Mesenchymal stem cell (in vitro differentiated cells and primary cell): ENCODE results near the gene ATF4.

Experiments
- DNase-seq: peaks from one replicate; pipeline ENCODE4 v3.0.0-alpha.2; 2013
- H2AFZ ChIP-seq: one replicate; pipeline ENCODE4 v1.6.1; 2013; ENCODE audit warnings: low read depth, mild to moderate bottlenecking, control low read depth, inconsistent platforms, low read length, moderate library complexity
- H2AK5ac ChIP-seq: 2 replicates; pipeline ENCODE4 v1.6.1; 2013; ENCODE audit warnings: low read length, moderate library complexity, mild to moderate bottlenecking, inconsistent platforms; ENCODE audit not compliant: severe bottlenecking
- H2BK120ac ChIP-seq: one replicate; pipeline ENCODE4 v1.6.1; 2013; ENCODE audit warnings: low read depth, mild to moderate bottlenecking, inconsistent platforms, low read length, moderate library complexity
- H2BK12ac ChIP-seq, 2 experiments: one replicate each; pipeline ENCODE4 v1.6.1; 2013; ENCODE audit warnings: inconsistent platforms in 2 of 2, low read length in 2 of 2, mild to moderate bottlenecking in 2 of 2, moderate library complexity in 2 of 2, control low read depth in 1 of 2
- H2BK15ac ChIP-seq: one replicate; pipeline ENCODE4 v1.6.1; 2013; ENCODE audit warnings: mild to moderate bottlenecking, low read depth, inconsistent platforms; ENCODE audit not compliant: poor library complexity, severe bottlenecking
- H2BK5ac ChIP-seq: 2 replicates; pipeline ENCODE4 v1.6.1; 2013; ENCODE audit warnings: low read depth, mild to moderate bottlenecking, low read length, control low read depth, inconsistent platforms; ENCODE audit not compliant: poor library complexity, severe bottlenecking
- H3K14ac ChIP-seq, 2 experiments: one replicate each; pipeline ENCODE4 v1.6.1; 2013; ENCODE audit warnings: inconsistent platforms in 2 of 2, low read length in 2 of 2, control low read depth in 1 of 2, mild to moderate bottlenecking in 1 of 2, moderate library complexity in 1 of 2
- H3K18ac ChIP-seq, 2 experiments: one replicate each; pipeline ENCODE4 v1.6.1; 2013; ENCODE audit warnings: inconsistent platforms in 2 of 2, low read length in 2 of 2, control low read depth in 1 of 2, low read depth in 1 of 2, mild to moderate bottlenecking in 1 of 2
- H3K23ac ChIP-seq, 2 experiments: one replicate each; pipeline ENCODE4 v1.6.1; 2013; ENCODE audit warnings: inconsistent platforms in 2 of 2, low read length in 2 of 2, mild to moderate bottlenecking in 2 of 2, moderate library complexity in 2 of 2, control low read depth in 1 of 2
- H3K27ac ChIP-seq: 2 replicates; pipeline ENCODE4 v1.5.1; 2013; ENCODE audit warnings: mild to moderate bottlenecking, moderate library complexity, low read length, control low read depth, inconsistent platforms; ENCODE audit not compliant: poor library complexity, severe bottlenecking
- H3K27me3 ChIP-seq, 2 experiments: 2 replicates each; pipeline versions ENCODE4 v1.6.1 to v1.7.0; 2013; ENCODE audit warnings: low read length in 2 of 2, mild to moderate bottlenecking in 2 of 2, moderate library complexity in 2 of 2, control low read depth in 1 of 2, inconsistent platforms in 1 of 2; ENCODE audit not compliant: control insufficient read depth in 1 of 2, insufficient read depth in 1 of 2
- H3K36me3 ChIP-seq, 2 experiments: 2 replicates each; pipeline versions ENCODE4 v1.6.1 to v1.7.0; 2013; ENCODE audit warnings: low read length in 2 of 2, control low read depth in 1 of 2, inconsistent platforms in 1 of 2, low read depth in 1 of 2, mild to moderate bottlenecking in 1 of 2; ENCODE audit not compliant: insufficient read depth in 2 of 2, control insufficient read depth in 1 of 2
- H3K4ac ChIP-seq, 2 experiments: one replicate each; pipeline ENCODE4 v1.6.1; 2013; ENCODE audit warnings: inconsistent platforms in 2 of 2, low read length in 2 of 2, mild to moderate bottlenecking in 2 of 2, moderate library complexity in 2 of 2, control low read depth in 1 of 2, low read depth in 1 of 2
- H3K4me1 ChIP-seq: 2 replicates; pipeline ENCODE4 v1.6.1; 2013; ENCODE audit warnings: low read depth, low read length, control low read depth; ENCODE audit not compliant: control insufficient read depth, insufficient read depth
- H3K4me2 ChIP-seq: 2 replicates; pipeline ENCODE4 v1.6.1; 2013; ENCODE audit warnings: low read length, mild to moderate bottlenecking, inconsistent platforms; ENCODE audit not compliant: poor library complexity, severe bottlenecking
- H3K4me3 ChIP-seq, 2 experiments: 2 replicates each; pipeline versions ENCODE4 v1.5.1 to v1.7.0; 2013; ENCODE audit warnings: low read length in 2 of 2, mild to moderate bottlenecking in 2 of 2, control low read depth in 1 of 2, low read depth in 1 of 2; ENCODE audit not compliant: insufficient read depth in 1 of 2
- H3K79me1 ChIP-seq: replicated peaks from 2 replicates; pipeline ENCODE4 v1.6.1; 2013; ENCODE audit warnings: mild to moderate bottlenecking, control low read depth, low read length, inconsistent platforms; ENCODE audit not compliant: poor library complexity, severe bottlenecking
- H3K9ac ChIP-seq: 2 replicates; pipeline ENCODE4 v1.7.0; 2013; ENCODE audit warnings: mild to moderate bottlenecking, low read length, moderate library complexity
- H3K9me3 ChIP-seq: 2 replicates; pipeline ENCODE4 v1.7.0; 2013; ENCODE audit warnings: mild to moderate bottlenecking, low read length; ENCODE audit not compliant: control insufficient read depth
- H4K8ac ChIP-seq: one replicate; pipeline ENCODE4 v1.6.1; 2013; ENCODE audit warnings: inconsistent platforms, mild to moderate bottlenecking, low read length, moderate library complexity
- H4K91ac ChIP-seq: one replicate; pipeline ENCODE4 v1.6.1; 2013; ENCODE audit warnings: mild to moderate bottlenecking, low read length, inconsistent platforms
- WGBS: methylation state at CpG from one replicate; pipeline ENCODE4 v1.1.7; 2013; ENCODE audit warnings: mixed read lengths; 5-methylcytosine and 5-hydroxymethylcytosine counted together

ATF4 gene

DNA sequence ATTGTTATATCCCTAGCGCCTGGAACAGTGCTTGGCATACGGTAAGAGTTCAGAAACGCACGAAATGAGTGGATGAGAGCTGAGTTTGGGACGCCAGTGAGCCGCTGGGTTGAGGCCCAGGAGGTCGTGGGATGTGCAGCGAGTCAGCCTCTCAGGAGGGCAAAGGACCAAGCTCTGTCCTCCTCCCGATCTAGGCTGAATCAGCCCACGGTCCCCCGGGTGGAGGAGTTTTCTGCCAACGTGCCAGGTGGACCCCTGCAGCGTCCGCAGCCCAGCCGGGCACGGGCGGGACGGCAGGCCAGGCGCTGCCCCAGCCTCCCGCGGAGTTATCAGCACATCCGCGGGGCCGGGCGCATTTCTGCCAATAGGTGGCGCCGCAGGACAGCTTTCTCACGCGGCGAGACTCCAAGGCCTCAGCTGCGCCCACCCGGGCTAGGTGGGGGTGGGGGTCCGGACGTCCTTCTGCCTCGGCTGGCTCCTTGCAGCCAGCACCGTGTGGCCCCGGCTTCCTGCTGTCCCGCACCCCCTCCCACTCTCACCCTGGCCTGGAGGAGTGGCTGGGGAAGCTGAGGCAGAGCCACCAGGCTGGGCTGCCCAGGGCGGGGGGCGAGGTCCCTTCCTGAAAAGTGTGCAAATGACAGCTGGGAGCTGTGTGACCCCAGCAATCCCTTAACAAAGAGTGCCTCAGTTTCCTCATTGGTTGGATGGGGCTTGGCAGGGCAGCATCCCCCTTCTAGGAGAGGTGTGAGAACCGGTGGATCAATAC is 14.4 kb downstream of the ATF4 start:
- Histone ChIP-seq H3K4me2 (peak overlapping the region; percentile 64), H3K4ac (peak overlapping the region in 1 of 2 experiments; percentile 20), H3K18ac (peak overlapping the region; percentile 77 to 79), H3K79me1 (peaks cover 8% of the 10 kb centered on the region), H3K27ac (peak overlapping the region; percentile 12), H2AK5ac (no peak overlapping the region), H3K23ac (no peak overlapping the region), H3K4me3 (no peak overlapping the region), H2BK15ac (no peak overlapping the region), H4K8ac (peak overlapping the region; percentile 91), H3K14ac (no peak overlapping the region), H2BK5ac (no peak overlapping the region), H2BK120ac (no peak overlapping the region), H3K4me1 (peaks cover 15% of the 10 kb centered on the region), H4K91ac (peak overlapping the region; percentile 91), H3K9me3 (no peaks in the 10 kb centered on the region), H2BK12ac (peak overlapping the region; percentile 34 to 59), H2AFZ (peak overlapping the region; percentile 79), H3K36me3 (peaks cover 13 to 14% of the 10 kb centered on the region in 2 experiments), H3K9ac (peak overlapping the region; percentile 51), H3K27me3 (peaks cover 13 to 18% of the 10 kb centered on the region in 2 experiments)
- WGBS = 15% methylated on average over 37 of the region's 41 CpGs
- peak; percentile 67 for DNase-seq

DNA sequence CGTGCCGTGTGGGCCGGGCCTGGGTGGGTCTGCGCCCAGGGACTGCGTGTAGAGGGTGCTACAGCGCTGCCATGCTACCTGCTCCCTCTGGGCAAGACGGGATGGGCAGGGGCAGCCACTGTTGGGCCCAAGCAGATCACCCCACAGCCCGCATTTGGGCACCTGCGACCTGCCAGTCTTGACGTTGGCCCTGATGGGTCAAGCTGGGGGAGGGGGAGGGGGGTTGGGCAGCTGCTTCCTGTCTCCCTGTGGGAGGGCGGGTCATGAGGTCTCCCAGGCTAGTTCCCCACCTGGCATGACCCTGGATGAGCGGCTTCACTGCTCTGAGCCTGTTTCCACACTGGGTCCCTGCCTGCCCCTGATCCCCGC is 15.0 kb downstream of the ATF4 start:
- no peak overlapping the region for H3K14ac ChIP-seq
- no peak overlapping the region for H2BK15ac ChIP-seq
- peaks cover 17% of the 10 kb centered on the region for H3K4me1 ChIP-seq
- H3K23ac ChIP-seq = no peak overlapping the region
- H3K4me2 ChIP-seq = no peak overlapping the region
- no peak overlapping the region for H2BK12ac ChIP-seq
- no peak overlapping the region for H3K27ac ChIP-seq
- peak overlapping the region; percentile 35 for H3K9ac ChIP-seq
- DNase-seq = no peak
- no peak overlapping the region for H2BK120ac ChIP-seq
- no peak overlapping the region for H2AK5ac ChIP-seq
- no peak overlapping the region for H2AFZ ChIP-seq
- peaks cover 19 to 24% of the 10 kb centered on the region in 2 experiments for H3K27me3 ChIP-seq
- H3K79me1 ChIP-seq = peaks cover 5% of the 10 kb centered on the region
- H3K9me3 ChIP-seq = no peaks in the 10 kb centered on the region
- H2BK5ac ChIP-seq = no peak overlapping the region
- H3K4ac ChIP-seq = no peak overlapping the region
- peaks cover 8 to 9% of the 10 kb centered on the region in 2 experiments for H3K36me3 ChIP-seq
- peak overlapping the region; percentile 86 for H4K8ac ChIP-seq
- 62% methylated on average over 12 of the region's 13 CpGs for WGBS
- no peak overlapping the region for H3K4me3 ChIP-seq
- peak overlapping the region in 1 of 2 experiments; percentile 75 for H3K18ac ChIP-seq
- H4K91ac ChIP-seq = no peak overlapping the region

DNA sequence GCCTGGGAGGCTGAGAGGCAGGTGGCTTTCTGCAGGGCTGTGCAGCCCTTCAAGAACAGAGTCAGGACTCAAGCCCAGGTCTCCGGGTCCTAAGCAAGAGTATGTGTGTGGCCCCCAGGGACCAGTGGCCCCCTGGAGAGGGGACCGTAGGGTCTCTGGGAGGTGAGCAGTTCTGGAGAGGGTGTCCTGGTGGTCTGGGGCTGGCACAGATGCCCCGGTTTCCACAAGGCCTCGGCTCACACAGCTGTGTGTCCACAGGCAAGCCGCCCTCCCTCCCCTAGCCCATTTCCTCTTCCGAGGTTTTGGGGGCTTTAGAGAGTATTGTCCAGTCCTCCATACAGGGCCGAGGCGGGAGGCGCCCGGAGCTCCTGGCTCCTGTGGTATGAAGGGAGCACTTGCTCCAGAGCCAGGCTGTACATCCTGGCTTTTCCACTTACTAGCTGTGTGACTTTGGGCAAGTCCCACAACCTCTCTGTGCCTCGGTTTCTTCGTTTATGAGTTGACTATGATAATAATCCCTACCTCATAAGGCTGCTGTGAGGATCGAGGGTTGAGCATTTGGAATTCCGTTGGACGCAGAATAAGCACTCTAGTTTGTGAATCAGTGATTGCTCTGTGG is 15.6 kb downstream of the ATF4 start:
- no peak for DNase-seq
- Histone ChIP-seq H2AK5ac (no peak overlapping the region), H3K27me3 (peaks cover 25 to 30% of the 10 kb centered on the region in 2 experiments), H3K4me3 (no peak overlapping the region), H2BK12ac (no peak overlapping the region), H2BK120ac (no peak overlapping the region), H3K27ac (no peak overlapping the region), H4K8ac (no peak overlapping the region), H3K18ac (no peak overlapping the region), H3K79me1 (peaks cover 5% of the 10 kb centered on the region), H3K4me1 (peaks cover 15% of the 10 kb centered on the region), H3K9ac (no peak overlapping the region), H3K14ac (no peak overlapping the region), H3K36me3 (peaks cover 4 to 5% of the 10 kb centered on the region in 2 experiments), H2BK15ac (no peak overlapping the region), H3K4me2 (no peak overlapping the region), H2AFZ (no peak overlapping the region), H3K9me3 (no peaks in the 10 kb centered on the region), H4K91ac (no peak overlapping the region), H3K4ac (no peak overlapping the region), H2BK5ac (no peak overlapping the region), H3K23ac (no peak overlapping the region)
- 94% methylated on average over 13 of the region's 15 CpGs for WGBS

DNA sequence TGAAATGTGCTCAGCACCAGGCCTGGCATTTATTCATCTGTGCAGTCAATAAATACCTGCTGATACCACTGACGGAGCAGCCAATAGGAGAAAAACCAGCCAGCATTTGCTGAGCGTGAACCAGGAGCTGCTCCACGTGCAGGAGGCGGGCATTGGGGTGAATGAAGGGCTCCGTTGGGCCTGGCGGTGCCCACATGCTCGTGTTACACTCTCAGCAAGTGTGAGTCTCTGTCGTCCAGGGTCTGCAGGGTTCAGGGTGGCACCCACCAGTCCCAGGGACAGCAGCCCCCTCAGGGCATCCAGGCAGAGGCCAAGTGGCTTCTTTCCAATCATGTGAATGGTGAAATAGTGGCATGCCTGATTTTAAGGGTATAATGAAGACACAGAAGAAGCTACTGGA is 16.3 kb downstream of the ATF4 start:
- H3K4me3 ChIP-seq = peak overlapping the region in 1 of 2 experiments; percentile 4
- no peak overlapping the region for H4K91ac ChIP-seq
- no peak overlapping the region for H3K4ac ChIP-seq
- no peak overlapping the region for H3K14ac ChIP-seq
- no peaks in the 10 kb centered on the region for H3K36me3 ChIP-seq
- no peak overlapping the region for H2BK12ac ChIP-seq
- no peak overlapping the region for H2AFZ ChIP-seq
- H2AK5ac ChIP-seq = no peak overlapping the region
- H3K4me2 ChIP-seq = no peak overlapping the region
- H3K27me3 ChIP-seq = peaks cover 28 to 34% of the 10 kb centered on the region in 2 experiments
- peaks cover 11% of the 10 kb centered on the region for H3K4me1 ChIP-seq
- H3K18ac ChIP-seq = no peak overlapping the region
- no peak overlapping the region for H4K8ac ChIP-seq
- WGBS = 78% methylated on average over 8 of the region's 8 CpGs
- H3K23ac ChIP-seq = no peak overlapping the region
- H2BK15ac ChIP-seq = no peak overlapping the region
- no peak for DNase-seq
- no peak overlapping the region for H2BK5ac ChIP-seq
- no peak overlapping the region for H3K27ac ChIP-seq
- H3K9ac ChIP-seq = no peak overlapping the region
- no peaks in the 10 kb centered on the region for H3K9me3 ChIP-seq
- H2BK120ac ChIP-seq = no peak overlapping the region
- H3K79me1 ChIP-seq = no peaks in the 10 kb centered on the region
